RPMI7951 (cell line): Measurements from ENCODE around the gene HSPB3. TPM values are rescaled to one million over a fixed set of nuclear protein-coding genes. Genes with fewer than 3 reads are reported as not detected.

Experiments used
- total RNA-seq: library from RNA; depleted of rRNA; stranded (reverse); fragments of >200 nt; shearing (Covaris generic); gene quantifications from 2 replicates; pipeline ENCODE4 v1.2.3, GENCODE V29; 2014; rRNA removed

HSPB3 gene
- total RNA-seq, 1 experiment from 2014 or later = 3.1 TPM

Other genes with a start within 250 kb of the HSPB3 start
- 9.7 and 11.3 TPM in 2 replicates for gene ARL15, start 145.1 kb upstream of the HSPB3 start, total RNA-seq
- gene SNX18, start 62.1 kb downstream of the HSPB3 start, total RNA-seq = 9.5 and 13.7 TPM in 2 replicates